ENCODE data around the gene MYPN.

DNA sequence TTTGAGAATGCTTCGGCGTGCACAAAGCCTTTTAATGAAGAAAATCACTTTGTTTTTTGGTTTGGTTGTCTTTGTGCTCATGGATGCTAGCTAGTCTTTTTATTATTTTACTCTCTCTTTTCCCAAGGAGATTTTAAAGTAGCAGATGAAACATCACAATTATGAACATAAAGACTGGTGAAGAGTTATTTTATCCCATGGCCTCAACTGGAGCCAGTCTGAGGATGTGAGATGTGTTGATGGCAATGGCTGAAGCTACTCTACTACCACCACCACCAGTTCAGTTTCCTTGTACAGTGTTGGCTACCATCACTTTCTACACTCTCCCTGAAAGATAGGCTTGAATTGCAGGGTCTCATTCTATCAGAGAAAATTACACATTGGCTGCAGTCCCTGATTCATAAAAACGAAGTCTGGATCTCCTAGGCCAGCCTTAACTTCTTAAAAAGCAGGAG lies 33.7 kb upstream of the MYPN start:
- no peak for TF ChIP-seq ZBTB7A (tag by site-specific recombination; IDR thresholded peaks at IDR 0.05; ENCODE audit: low read depth)
- no peak for TF ChIP-seq CTCF (tag by site-specific recombination; IDR thresholded peaks at IDR 0.05)
- TF ChIP-seq, protein P1, sequence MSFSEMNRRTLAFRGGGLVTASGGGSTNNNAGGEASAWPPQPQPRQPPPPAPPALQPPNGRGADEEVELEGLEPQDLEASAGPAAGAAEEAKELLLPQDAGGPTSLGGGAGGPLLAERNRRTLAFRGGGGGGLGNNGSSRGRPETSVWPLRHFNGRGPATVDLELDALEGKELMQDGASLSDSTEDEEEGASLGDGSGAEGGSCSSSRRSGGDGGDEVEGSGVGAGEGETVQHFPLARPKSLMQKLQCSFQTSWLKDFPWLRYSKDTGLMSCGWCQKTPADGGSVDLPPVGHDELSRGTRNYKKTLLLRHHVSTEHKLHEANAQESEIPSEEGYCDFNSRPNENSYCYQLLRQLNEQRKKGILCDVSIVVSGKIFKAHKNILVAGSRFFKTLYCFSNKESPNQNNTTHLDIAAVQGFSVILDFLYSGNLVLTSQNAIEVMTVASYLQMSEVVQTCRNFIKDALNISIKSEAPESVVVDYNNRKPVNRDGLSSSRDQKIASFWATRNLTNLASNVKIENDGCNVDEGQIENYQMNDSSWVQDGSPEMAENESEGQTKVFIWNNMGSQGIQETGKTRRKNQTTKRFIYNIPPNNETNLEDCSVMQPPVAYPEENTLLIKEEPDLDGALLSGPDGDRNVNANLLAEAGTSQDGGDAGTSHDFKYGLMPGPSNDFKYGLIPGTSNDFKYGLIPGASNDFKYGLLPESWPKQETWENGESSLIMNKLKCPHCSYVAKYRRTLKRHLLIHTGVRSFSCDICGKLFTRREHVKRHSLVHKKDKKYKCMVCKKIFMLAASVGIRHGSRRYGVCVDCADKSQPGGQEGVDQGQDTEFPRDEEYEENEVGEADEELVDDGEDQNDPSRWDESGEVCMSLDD (tag by site-specific recombination; IDR thresholded peaks at IDR 0.05): no peak
- no peak for TF ChIP-seq ZNF214 (tag by site-specific recombination; IDR thresholded peaks at IDR 0.05; ENCODE audit: borderline replicate concordance)
- no peak for TF ChIP-seq ZNF514 (tag by site-specific recombination; IDR thresholded peaks at IDR 0.05)
- TF ChIP-seq, protein P2, sequence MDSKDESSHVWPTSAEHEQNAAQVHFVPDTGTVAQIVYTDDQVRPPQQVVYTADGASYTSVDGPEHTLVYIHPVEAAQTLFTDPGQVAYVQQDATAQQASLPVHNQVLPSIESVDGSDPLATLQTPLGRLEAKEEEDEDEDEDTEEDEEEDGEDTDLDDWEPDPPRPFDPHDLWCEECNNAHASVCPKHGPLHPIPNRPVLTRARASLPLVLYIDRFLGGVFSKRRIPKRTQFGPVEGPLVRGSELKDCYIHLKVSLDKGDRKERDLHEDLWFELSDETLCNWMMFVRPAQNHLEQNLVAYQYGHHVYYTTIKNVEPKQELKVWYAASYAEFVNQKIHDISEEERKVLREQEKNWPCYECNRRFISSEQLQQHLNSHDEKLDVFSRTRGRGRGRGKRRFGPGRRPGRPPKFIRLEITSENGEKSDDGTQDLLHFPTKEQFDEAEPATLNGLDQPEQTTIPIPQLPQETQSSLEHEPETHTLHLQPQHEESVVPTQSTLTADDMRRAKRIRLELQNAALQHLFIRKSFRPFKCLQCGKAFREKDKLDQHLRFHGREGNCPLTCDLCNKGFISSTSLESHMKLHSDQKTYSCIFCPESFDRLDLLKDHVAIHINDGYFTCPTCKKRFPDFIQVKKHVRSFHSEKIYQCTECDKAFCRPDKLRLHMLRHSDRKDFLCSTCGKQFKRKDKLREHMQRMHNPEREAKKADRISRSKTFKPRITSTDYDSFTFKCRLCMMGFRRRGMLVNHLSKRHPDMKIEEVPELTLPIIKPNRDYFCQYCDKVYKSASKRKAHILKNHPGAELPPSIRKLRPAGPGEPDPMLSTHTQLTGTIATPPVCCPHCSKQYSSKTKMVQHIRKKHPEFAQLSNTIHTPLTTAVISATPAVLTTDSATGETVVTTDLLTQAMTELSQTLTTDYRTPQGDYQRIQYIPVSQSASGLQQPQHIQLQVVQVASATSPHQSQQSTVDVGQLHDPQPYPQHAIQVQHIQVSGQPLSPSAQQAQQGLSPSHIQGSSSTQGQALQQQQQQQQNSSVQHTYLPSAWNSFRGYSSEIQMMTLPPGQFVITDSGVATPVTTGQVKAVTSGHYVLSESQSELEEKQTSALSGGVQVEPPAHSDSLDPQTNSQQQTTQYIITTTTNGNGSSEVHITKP (tag by site-specific recombination; IDR thresholded peaks at IDR 0.05): no peak
- TF ChIP-seq TCF7L2 (IDR thresholded peaks at IDR 0.05; ENCODE audit: borderline replicate concordance, low read depth, low read length): no peak
- TF ChIP-seq, protein P3, sequence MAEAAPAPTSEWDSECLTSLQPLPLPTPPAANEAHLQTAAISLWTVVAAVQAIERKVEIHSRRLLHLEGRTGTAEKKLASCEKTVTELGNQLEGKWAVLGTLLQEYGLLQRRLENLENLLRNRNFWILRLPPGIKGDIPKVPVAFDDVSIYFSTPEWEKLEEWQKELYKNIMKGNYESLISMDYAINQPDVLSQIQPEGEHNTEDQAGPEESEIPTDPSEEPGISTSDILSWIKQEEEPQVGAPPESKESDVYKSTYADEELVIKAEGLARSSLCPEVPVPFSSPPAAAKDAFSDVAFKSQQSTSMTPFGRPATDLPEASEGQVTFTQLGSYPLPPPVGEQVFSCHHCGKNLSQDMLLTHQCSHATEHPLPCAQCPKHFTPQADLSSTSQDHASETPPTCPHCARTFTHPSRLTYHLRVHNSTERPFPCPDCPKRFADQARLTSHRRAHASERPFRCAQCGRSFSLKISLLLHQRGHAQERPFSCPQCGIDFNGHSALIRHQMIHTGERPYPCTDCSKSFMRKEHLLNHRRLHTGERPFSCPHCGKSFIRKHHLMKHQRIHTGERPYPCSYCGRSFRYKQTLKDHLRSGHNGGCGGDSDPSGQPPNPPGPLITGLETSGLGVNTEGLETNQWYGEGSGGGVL (tag by site-specific recombination; IDR thresholded peaks at IDR 0.05): no peak
- no peak for TF ChIP-seq ZNF629 (tag by site-specific recombination; IDR thresholded peaks at IDR 0.05)
- TF ChIP-seq REPIN1 (tag by site-specific recombination; IDR thresholded peaks at IDR 0.05; ENCODE audit: low read depth): no peak
